Gastrocnemius medialis (tissue), 4 donors: ENCODE data around the gene BAZ2B.

ENCODE experiments used
- POLR2A ChIP-seq, 2 donors: fragments of 450-650 bp; IDR thresholded peaks; one replicate each; pipeline ENCODE4 v1.6.1; 2017; ENCODE audit warnings: antibody characterized with exemption in 2 of 2, mild to moderate bottlenecking in 2 of 2, moderate library complexity in 2 of 2
- TF ChIP-seq, protein P1 (sequence below), 5 experiments: fragments of 450-650 bp in 3 of 5; fragments of 200-600 bp in 2 of 5; sonication (generic) in 2 of 5; IDR thresholded peaks in 4 of 5; conservative IDR thresholded peaks in 1 of 5; 1 replicate in 4 of 5; 2 replicates in 1 of 5; pipeline ENCODE4 v1.5.1; 2016 to 2019; ENCODE audit warnings: antibody characterized with exemption in 5 of 5, mild to moderate bottlenecking in 3 of 5, moderate library complexity in 3 of 5

- TF ChIP-seq, protein P1, sequence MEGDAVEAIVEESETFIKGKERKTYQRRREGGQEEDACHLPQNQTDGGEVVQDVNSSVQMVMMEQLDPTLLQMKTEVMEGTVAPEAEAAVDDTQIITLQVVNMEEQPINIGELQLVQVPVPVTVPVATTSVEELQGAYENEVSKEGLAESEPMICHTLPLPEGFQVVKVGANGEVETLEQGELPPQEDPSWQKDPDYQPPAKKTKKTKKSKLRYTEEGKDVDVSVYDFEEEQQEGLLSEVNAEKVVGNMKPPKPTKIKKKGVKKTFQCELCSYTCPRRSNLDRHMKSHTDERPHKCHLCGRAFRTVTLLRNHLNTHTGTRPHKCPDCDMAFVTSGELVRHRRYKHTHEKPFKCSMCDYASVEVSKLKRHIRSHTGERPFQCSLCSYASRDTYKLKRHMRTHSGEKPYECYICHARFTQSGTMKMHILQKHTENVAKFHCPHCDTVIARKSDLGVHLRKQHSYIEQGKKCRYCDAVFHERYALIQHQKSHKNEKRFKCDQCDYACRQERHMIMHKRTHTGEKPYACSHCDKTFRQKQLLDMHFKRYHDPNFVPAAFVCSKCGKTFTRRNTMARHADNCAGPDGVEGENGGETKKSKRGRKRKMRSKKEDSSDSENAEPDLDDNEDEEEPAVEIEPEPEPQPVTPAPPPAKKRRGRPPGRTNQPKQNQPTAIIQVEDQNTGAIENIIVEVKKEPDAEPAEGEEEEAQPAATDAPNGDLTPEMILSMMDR (IDR thresholded peaks at IDR 0.05 in 4 of 5, conservative IDR thresholded peaks at IDR 0.05 in 1 of 5), result no peak
- no peak for TF ChIP-seq POLR2A (IDR thresholded peaks at IDR 0.05)
Observed at GRCh38 chr2:159586034-159586433, 30.3 kb downstream of the BAZ2B start.
